Measurements from ENCODE around the gene ZNF135.

GRCh38 chr19:58085348-58085875 is 26.3 kb downstream of the ZNF135 start:
- TF ChIP-seq EED (CRISPR knock-in tag; IDR thresholded peaks at IDR 0.05) (no peak), ARID4A (CRISPR knock-in tag; IDR thresholded peaks at IDR 0.05; ENCODE audit: borderline replicate concordance) (no peak), CTCF (CRISPR knock-in tag; IDR thresholded peaks at IDR 0.05) (no peak), ZNF512 (CRISPR knock-in tag; IDR thresholded peaks at IDR 0.05) (no peak)

Data from HepG2 (cell line).